ENCODE data around the gene TMEM82. TPM values are rescaled to one million over a fixed set of nuclear protein-coding genes. Genes with fewer than 3 reads are reported as not detected.

Gene TMEM82
- total and polyA plus RNA-seq, 2 experiments from 2014 or later = 0.51 TPM; not detected in 1

DNA sequence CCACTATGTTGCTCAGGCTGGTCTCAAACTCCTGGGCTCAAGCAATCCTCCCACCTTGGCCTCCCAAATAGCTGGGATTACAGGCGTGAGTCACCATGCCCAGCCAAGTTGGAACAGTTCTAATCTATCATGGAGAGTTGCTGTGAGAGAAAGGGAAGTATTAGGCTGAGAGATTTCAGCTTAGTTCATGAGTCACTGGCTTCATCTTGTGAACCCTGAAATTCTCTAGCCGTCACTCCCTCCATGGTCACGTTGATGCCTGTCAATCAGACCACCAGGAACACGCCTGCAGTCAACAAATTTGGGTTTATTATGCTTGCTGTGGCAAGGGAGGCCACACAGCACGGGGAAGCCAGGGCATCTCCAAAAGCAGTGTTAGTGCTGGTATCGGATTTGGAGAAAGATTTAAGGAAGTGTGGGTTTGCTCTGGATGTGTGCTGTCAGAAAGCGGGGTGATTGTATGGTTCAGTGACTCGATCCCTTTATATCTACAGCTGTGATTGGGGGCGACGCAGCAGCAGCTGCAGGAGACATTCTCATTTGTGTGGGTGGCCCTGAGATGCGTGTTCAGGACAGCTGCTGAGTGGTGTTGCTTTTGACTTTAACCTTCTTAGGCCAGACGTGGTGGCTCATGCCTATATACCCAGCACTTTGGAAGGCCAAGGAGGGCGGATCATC is 46.5 kb downstream of the TMEM82 start:
- no peaks in the 10 kb centered on the region for H3K9me3 ChIP-seq (ENCODE audit: low read depth)

GRCh38 chr1:15796086-15796462 is 53.8 kb downstream of the TMEM82 start:
- Histone ChIP-seq H3K27ac (no peak overlapping the region), H3K4me3 (no peak overlapping the region), H3K36me3 (no peaks in the 10 kb centered on the region), H3K4me1 (ENCODE audit: low read depth) (peaks cover 19% of the 10 kb centered on the region), H3K27me3 (no peaks in the 10 kb centered on the region), H3K9me3 (ENCODE audit: low read depth) (no peaks in the 10 kb centered on the region)
- TF ChIP-seq, protein P1, sequence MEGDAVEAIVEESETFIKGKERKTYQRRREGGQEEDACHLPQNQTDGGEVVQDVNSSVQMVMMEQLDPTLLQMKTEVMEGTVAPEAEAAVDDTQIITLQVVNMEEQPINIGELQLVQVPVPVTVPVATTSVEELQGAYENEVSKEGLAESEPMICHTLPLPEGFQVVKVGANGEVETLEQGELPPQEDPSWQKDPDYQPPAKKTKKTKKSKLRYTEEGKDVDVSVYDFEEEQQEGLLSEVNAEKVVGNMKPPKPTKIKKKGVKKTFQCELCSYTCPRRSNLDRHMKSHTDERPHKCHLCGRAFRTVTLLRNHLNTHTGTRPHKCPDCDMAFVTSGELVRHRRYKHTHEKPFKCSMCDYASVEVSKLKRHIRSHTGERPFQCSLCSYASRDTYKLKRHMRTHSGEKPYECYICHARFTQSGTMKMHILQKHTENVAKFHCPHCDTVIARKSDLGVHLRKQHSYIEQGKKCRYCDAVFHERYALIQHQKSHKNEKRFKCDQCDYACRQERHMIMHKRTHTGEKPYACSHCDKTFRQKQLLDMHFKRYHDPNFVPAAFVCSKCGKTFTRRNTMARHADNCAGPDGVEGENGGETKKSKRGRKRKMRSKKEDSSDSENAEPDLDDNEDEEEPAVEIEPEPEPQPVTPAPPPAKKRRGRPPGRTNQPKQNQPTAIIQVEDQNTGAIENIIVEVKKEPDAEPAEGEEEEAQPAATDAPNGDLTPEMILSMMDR (IDR thresholded peaks at IDR 0.05; ENCODE audit: low read depth, low read length) = no peak
- DNase-seq (ENCODE audit: low read depth in 1 of 2, low spot score in 1 of 2) = no peak

More for the DNA sequence above, 46.5 kb downstream of the TMEM82 start:
- peaks cover 4% of the 10 kb centered on the region for H3K36me3 ChIP-seq
- no peak overlapping the region for H3K27ac ChIP-seq
- TF ChIP-seq, protein P1 (IDR thresholded peaks at IDR 0.05; ENCODE audit: low read depth, low read length) = no peak
- no peaks in the 10 kb centered on the region for H3K27me3 ChIP-seq
- no peak overlapping the region for H3K4me3 ChIP-seq
- H3K4me1 ChIP-seq (ENCODE audit: low read depth) = no peaks in the 10 kb centered on the region
- DNase-seq (ENCODE audit: low read depth in 1 of 2, low spot score in 1 of 2) = peak in 1 of 2 donors; percentile 77

Other genes starting within 250 kb of the TMEM82 start
- 83.9 and 96.1 TPM in 2 replicates for gene CASP9, start 218.3 kb upstream of the TMEM82 start, total RNA-seq
- 44.7 and 65.9 TPM in 2 replicates for gene CASP9, start 218.3 kb upstream of the TMEM82 start, polyA plus RNA-seq
- 13.6 and 17.8 TPM in 2 replicates for gene DNAJC16, start 215.7 kb upstream of the TMEM82 start, total RNA-seq
- gene DNAJC16, start 215.7 kb upstream of the TMEM82 start, polyA plus RNA-seq = 9.0 and 9.4 TPM in 2 replicates
- gene AGMAT, start 157.4 kb upstream of the TMEM82 start, total RNA-seq = 0.45 and 0.70 TPM in 2 replicates
- gene AGMAT, start 157.4 kb upstream of the TMEM82 start, polyA plus RNA-seq = 0.12 and 0.31 TPM in 2 replicates
- gene DDI2, start 125.0 kb upstream of the TMEM82 start, total RNA-seq = 11.3 and 26.8 TPM in 2 replicates
- gene DDI2, start 125.0 kb upstream of the TMEM82 start, polyA plus RNA-seq = 7.4 and 10.0 TPM in 2 replicates
- gene PLEKHM2, start 58.2 kb upstream of the TMEM82 start, total RNA-seq = 71.9 and 99.8 TPM in 2 replicates
- gene PLEKHM2, start 58.2 kb upstream of the TMEM82 start, polyA plus RNA-seq = 56.8 and 68.3 TPM in 2 replicates
- 6.7 and 6.9 TPM in 2 replicates for gene SLC25A34, start 6.2 kb upstream of the TMEM82 start, total RNA-seq
- 1.8 and 2.0 TPM in 2 replicates for gene SLC25A34, start 6.2 kb upstream of the TMEM82 start, polyA plus RNA-seq
- gene FBLIM1, start 16.3 kb downstream of the TMEM82 start, total RNA-seq = 141 and 186 TPM in 2 replicates
- 91.6 and 157 TPM in 2 replicates for gene FBLIM1, start 16.3 kb downstream of the TMEM82 start, polyA plus RNA-seq
- gene UQCRHL, start 65.2 kb downstream of the TMEM82 start, total RNA-seq = 3.9 and 5.0 TPM in 2 replicates
- gene UQCRHL, start 65.2 kb downstream of the TMEM82 start, polyA plus RNA-seq = 2.5 and 3.2 TPM in 2 replicates
- 14.8 and 31.6 TPM in 2 replicates for gene SPEN, start 105.2 kb downstream of the TMEM82 start, total RNA-seq
- gene SPEN, start 105.2 kb downstream of the TMEM82 start, polyA plus RNA-seq = 25.8 and 35.4 TPM in 2 replicates
- 48.8 and 64.0 TPM in 2 replicates for gene ZBTB17, start 233.6 kb downstream of the TMEM82 start, total RNA-seq
- gene ZBTB17, start 233.6 kb downstream of the TMEM82 start, polyA plus RNA-seq = 47.1 and 61.6 TPM in 2 replicates

All from cardiac muscle cell (in vitro differentiated cells and primary cell).